ENCODE measurements around the gene GUCA1A. TPM values are rescaled to one million over a fixed set of nuclear protein-coding genes. Genes with fewer than 3 reads are reported as not detected.

Gene GUCA1A
- total RNA-seq (2012; rRNA removed) (under 0.01 and 0.18 TPM in 2 replicates), polyA plus RNA-seq (2012; rRNA removed) (0.32 and 0.34 TPM in 2 replicates), Bru-seq, nascent RNA (percentile 9 among the genes with signal in this experiment), BruChase-seq, experiment 1, labeled RNA remaining after a 6-hour chase (percentile 5 among the genes with signal in this experiment), BruChase-seq, experiment 2, labeled RNA remaining after a 2-hour chase (percentile 0 among the genes with signal in this experiment)
- polyA plus RNA-seq (2012; cell fraction: cytosol; rRNA removed): 0.50 and 0.60 TPM in 2 replicates
- polyA plus RNA-seq (2012; cell fraction: nucleus; rRNA removed; ENCODE audit: low replicate concordance): 0.12 and 0.18 TPM in 2 replicates
- long read RNA-seq: 0 reads

DNA sequence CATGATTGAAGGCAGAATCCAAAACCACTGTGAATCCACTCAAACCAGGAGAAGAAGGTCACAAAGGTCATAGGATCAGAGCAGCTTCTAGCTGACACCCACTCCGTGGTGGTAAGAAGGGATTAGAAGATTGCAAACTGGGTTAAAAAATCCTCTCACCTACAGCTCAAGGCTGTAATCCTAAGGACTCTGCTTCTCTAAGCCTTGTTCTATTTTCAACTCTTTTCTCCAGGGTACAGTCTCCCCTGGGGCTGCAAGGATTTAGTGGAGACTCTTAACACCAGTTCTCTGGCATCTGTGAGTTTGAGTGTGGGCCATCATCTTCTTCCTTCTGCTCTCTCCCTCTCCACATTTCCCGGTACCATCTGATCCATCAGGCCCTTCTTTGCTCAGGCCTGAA, at the start of gene GUCA1A:
GUCA1A (plus strand) TSS at position 264 of the 400 bp plus-strand sequence. CDS start 250 bp downstream, outside the sequence.
- no peak within 1 kb of the TSS for H2BK5ac ChIP-seq (ENCODE audit: low read depth, low read length, poor library complexity, severe bottlenecking)
- H4K8ac ChIP-seq (ENCODE audit: low read depth in 2 of 2, low read length in 2 of 2): no peak within 1 kb of the TSS
- no CpG with 5 or more reads among the region's 2 CpGs for WGBS, 2 experiments (ENCODE audit: extremely low coverage in 2 of 2, insufficient read length in 1 of 2)
- H3K4me2 ChIP-seq (ENCODE audit: low read depth, low read length): no peak within 1 kb of the TSS
- no peak for DNase-seq
- H2BK120ac ChIP-seq (ENCODE audit: low read depth, low read length): no peak within 1 kb of the TSS
- no peaks in the 10 kb centered on the region for H3K4me1 ChIP-seq (ENCODE audit: control insufficient read depth, insufficient read depth, low read length)
- H4K91ac ChIP-seq (ENCODE audit: insufficient read depth, low read depth, low read length): no peak within 1 kb of the TSS
- no peak within 1 kb of the TSS for H2BK20ac ChIP-seq (ENCODE audit: low read depth, low read length)
- TF ChIP-seq MAZ (IDR thresholded peaks at IDR 0.05; ENCODE audit: borderline replicate concordance, low read depth, low read length): no peak
- no peak within 1 kb of the TSS for H3K14ac ChIP-seq (replicated peaks; ENCODE audit: low read depth, low read length)
- H3K27ac ChIP-seq (ENCODE audit: insufficient read depth, low read length): no peak within 1 kb of the TSS
- H3K9me1 ChIP-seq (ENCODE audit: insufficient read depth, low read length): no peaks in the 10 kb centered on the region
- no peak within 1 kb of the TSS for H3K4ac ChIP-seq (ENCODE audit: low read depth, low read length)
- H3K27me3 ChIP-seq (ENCODE audit: control insufficient read depth, insufficient read depth, low read length): no peaks in the 10 kb centered on the region
- no peaks in the 10 kb centered on the region for H3K36me3 ChIP-seq (ENCODE audit: control insufficient read depth, insufficient read depth, low read length)
- H3K9me3 ChIP-seq (ENCODE audit: control insufficient read depth, insufficient read depth, low read length): no peaks in the 10 kb centered on the region
- ChIA-PET CTCF (interaction anchor here (1.2 kb wide), 1 partner anchor 41 kb away, joined by 3 read pairs; no protein-coding TSS in a partner anchor), POLR2A (ENCODE audit: unreplicated experiment) (no interaction called here)
- no peak within 1 kb of the TSS for H4K5ac ChIP-seq (ENCODE audit: low read depth, low read length)
- H2AK9ac ChIP-seq (replicated peaks; ENCODE audit: low read depth, low read length, poor library complexity): no peak within 1 kb of the TSS
- no peaks in the 10 kb centered on the region for H4K20me1 ChIP-seq (ENCODE audit: insufficient read depth, low read length)
- H3K23ac ChIP-seq (ENCODE audit: low read depth, low read length): no peak within 1 kb of the TSS
- no peak within 1 kb of the TSS for H2AK5ac ChIP-seq (ENCODE audit: low read depth, low read length)
- H3K18ac ChIP-seq (ENCODE audit: low read depth, low read length): no peak within 1 kb of the TSS
- no peak within 1 kb of the TSS for H3K4me3 ChIP-seq (ENCODE audit: insufficient read depth, low read depth, low read length)
- no peak within 1 kb of the TSS for H3K9ac ChIP-seq (ENCODE audit: low read depth, low read length)
- dilution Hi-C loops (cut with HindIII; ENCODE audit: low sequenced_read_pairs, unreplicated experiment): no loop called here
- no peak within 1 kb of the TSS for H2BK15ac ChIP-seq (ENCODE audit: low read depth, low read length)
- in situ Hi-C loops (cut with MboI; ENCODE audit: low sequenced_read_pairs): no loop called here
- H3K79me1 ChIP-seq (ENCODE audit: low read depth in 1 of 2, low read length in 2 of 2): no peaks in the 10 kb centered on the region
- intact Hi-C loops (cut with micrococcal nuclease): no loop called here
- H2AFZ ChIP-seq (replicated peaks; ENCODE audit: low read length, poor library complexity): peak within 1 kb of the TSS; percentile 10
- ATAC-seq (ENCODE audit: low read depth): no peak
- no peak within 1 kb of the TSS for H3K56ac ChIP-seq (ENCODE audit: extremely low read depth, insufficient read depth, low read length)
- no TSS peak for BruUV-seq (replicated peaks)

Measured in IMR-90 (cell line).